Measurements from ENCODE around the gene TNFRSF1B.

DNA sequence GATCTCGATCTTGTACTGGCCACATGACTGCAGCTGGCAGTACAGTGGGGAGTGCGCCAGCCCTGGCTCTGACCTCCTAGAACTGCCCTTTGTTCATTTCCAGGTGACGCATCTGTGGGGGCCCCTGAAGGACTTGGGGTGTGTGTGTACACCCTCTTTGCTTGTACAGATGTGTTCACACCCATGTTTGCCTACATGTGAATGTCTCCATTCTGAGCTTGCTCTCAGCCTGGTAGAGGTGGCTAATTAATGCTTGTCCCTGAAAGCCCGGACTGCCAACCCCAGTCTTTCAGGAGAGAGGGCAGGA, 19.8 kb downstream of the TNFRSF1B start:
- no peak for TF ChIP-seq POLR2A (IDR thresholded peaks at IDR 0.05)
- TF ChIP-seq, protein P1, sequence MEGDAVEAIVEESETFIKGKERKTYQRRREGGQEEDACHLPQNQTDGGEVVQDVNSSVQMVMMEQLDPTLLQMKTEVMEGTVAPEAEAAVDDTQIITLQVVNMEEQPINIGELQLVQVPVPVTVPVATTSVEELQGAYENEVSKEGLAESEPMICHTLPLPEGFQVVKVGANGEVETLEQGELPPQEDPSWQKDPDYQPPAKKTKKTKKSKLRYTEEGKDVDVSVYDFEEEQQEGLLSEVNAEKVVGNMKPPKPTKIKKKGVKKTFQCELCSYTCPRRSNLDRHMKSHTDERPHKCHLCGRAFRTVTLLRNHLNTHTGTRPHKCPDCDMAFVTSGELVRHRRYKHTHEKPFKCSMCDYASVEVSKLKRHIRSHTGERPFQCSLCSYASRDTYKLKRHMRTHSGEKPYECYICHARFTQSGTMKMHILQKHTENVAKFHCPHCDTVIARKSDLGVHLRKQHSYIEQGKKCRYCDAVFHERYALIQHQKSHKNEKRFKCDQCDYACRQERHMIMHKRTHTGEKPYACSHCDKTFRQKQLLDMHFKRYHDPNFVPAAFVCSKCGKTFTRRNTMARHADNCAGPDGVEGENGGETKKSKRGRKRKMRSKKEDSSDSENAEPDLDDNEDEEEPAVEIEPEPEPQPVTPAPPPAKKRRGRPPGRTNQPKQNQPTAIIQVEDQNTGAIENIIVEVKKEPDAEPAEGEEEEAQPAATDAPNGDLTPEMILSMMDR (IDR thresholded peaks at IDR 0.05): no peak
